Ovary (tissue), 9 donors: ENCODE results near the gene PEAK1. TPM values are rescaled to one million over a fixed set of nuclear protein-coding genes. Genes with fewer than 3 reads are reported as not detected.

Experiments used
- DNase-seq, 5 donors: peaks; one replicate each; pipeline ENCODE4 v3.0.0-alpha.2; 2019 to 2020
- H3K27ac ChIP-seq, 2 donors: fragments of 200-600 bp; one replicate each; pipeline versions ENCODE4 v1.5.1 to v1.8.0; 2019 to 2022
- H3K27me3 ChIP-seq: fragments of 200-600 bp; one replicate; pipeline ENCODE4 v1.8.0; 2022
- H3K36me3 ChIP-seq: fragments of 200-600 bp; sonication (generic); one replicate; pipeline ENCODE4 v1.5.1; 2019
- H3K4me1 ChIP-seq: one replicate; pipeline ENCODE4 v1.8.1; 2013; ENCODE audit warnings: mild to moderate bottlenecking, moderate library complexity; ENCODE audit not compliant: insufficient read depth
- H3K4me3 ChIP-seq: fragments of 200-600 bp; sonication (generic); one replicate; pipeline ENCODE4 v1.5.1; 2017
- H3K9me3 ChIP-seq, 2 donors: fragments of 200-600 bp in 1 of 2; sonication (generic) in 1 of 2; one replicate each; pipeline versions ENCODE4 v1.5.1 to v1.8.1; 2013 to 2019; ENCODE audit warnings: mild to moderate bottlenecking in 1 of 2, moderate library complexity in 1 of 2
- CTCF ChIP-seq, 3 donors: fragments of 450-650 bp in 2 of 3; fragments of 200-600 bp in 1 of 3; IDR thresholded peaks; one replicate each; pipeline versions ENCODE4 v1.5.1 to v1.8.0; 2016 to 2022; ENCODE audit warnings: antibody characterized with exemption in 3 of 3, mild to moderate bottlenecking in 1 of 3
- EP300 ChIP-seq: sonication (generic); formaldehyde crosslinking; IDR thresholded peaks from one replicate; pipeline ENCODE4 v1.6.1; 2017; ENCODE audit warnings: antibody characterized with exemption
- POLR2A ChIP-seq: fragments of 450-650 bp; IDR thresholded peaks from one replicate; pipeline ENCODE4 v1.6.1; 2017; ENCODE audit warnings: antibody characterized with exemption, mild to moderate bottlenecking, moderate library complexity
- WGBS, 3 donors: extraction: QIAGEN DNeasy Blood & Tissue Kit in 1 of 3; methylation state at CpG; one replicate each; pipeline versions ENCODE4 v1.1.5 to v1.1.7; 2013 to 2017; 5-methylcytosine and 5-hydroxymethylcytosine counted together
- intact Hi-C, 4 donors: fragments of 100-400 bp; cut with DNase I; formaldehyde crosslinking; loops; one replicate each; pipeline versions ENCODE4 v1.11.0 to v1.15.1; 2022 to 2023
- polyA plus RNA-seq, 2 donors: library from polyadenylated mRNA; stranded (reverse); fragments of 200-250 nt in 1 of 2; fragments of 350-450 nt in 1 of 2; fragmentation: Illumina TruSeq in 1 of 2; extraction: RNeasy Lipid Tissue Mini Kit (QIAGEN cat#74804) in 1 of 2; gene quantifications; one replicate each; pipeline ENCODE4 v1.2.3, GENCODE V29; 2013 to 2014
- total RNA-seq, 7 donors: library from RNA; depleted of rRNA in 2 of 7; stranded (reverse); fragments of >200 nt in 2 of 7; fragmentation: NEBNext Ultra II Directional in 3 of 7; extraction: Animal tissue kit (Norgen Biotek cat#: 25700) in 3 of 7; gene quantifications; one replicate each; pipeline versions ENCODE4 v1.1.0 to v1.2.4, GENCODE V29; 2016 to 2023
- donor health status: DM: no; HTN: no; CAD: no; lungs with moderate emphysema.
- donor health status: DM: no; HTN: no; CAD: no.
- donor health status: Bipolar disorder and iron deficiency.
- donor health status: DM: yes; HTN: yes; CAD: no.
- donor health status: DM: no; HTN: no; CAD: no.
- donor health status: DM: yes; HTN: yes; CAD: no.

The PEAK1 gene
- total and polyA plus RNA-seq, 9 donors: 6.6 to 48.4 (median 41.4) TPM

- 11 to 21% (median 13%) methylated on average over 13 of the region's 13 CpGs for WGBS, 3 donors
- TF ChIP-seq POLR2A (no peak), EP300 (no peak), CTCF (IDR thresholded peaks at IDR 0.05) (no peak)
- Histone ChIP-seq H3K36me3 (no peaks in the 10 kb centered on the region), H3K4me1 (peaks cover 7% of the 10 kb centered on the region), H3K9me3 (no peaks in the 10 kb centered on the region), H3K27me3 (no peaks in the 10 kb centered on the region), H3K4me3 (peak overlapping the region; percentile 86), H3K27ac (no peak overlapping the region)
- intact Hi-C loops: no loop called here
- DNase-seq: peak in 3 of 5 donors; percentile 19 to 47 (median 32)
Observed at GRCh38 chr15:77069521-77070121, 350.3 kb downstream of the PEAK1 start.

- WGBS, 3 donors: 84 to 89% (median 86%) methylated on average over 7 of the region's 7 CpGs
- no peak for DNase-seq
- H3K27ac ChIP-seq: no peak overlapping the region
- no peaks in the 10 kb centered on the region for H3K27me3 ChIP-seq
- TF ChIP-seq POLR2A: no peak
- TF ChIP-seq EP300: no peak
- H3K9me3 ChIP-seq: no peaks in the 10 kb centered on the region
- peaks cover 9% of the 10 kb centered on the region for H3K4me1 ChIP-seq
- H3K36me3 ChIP-seq: no peaks in the 10 kb centered on the region
- intact Hi-C loops: no loop called here
- H3K4me3 ChIP-seq: no peak overlapping the region
Observed at GRCh38 chr15:77068633-77069032, 351.3 kb downstream of the PEAK1 start.

DNA sequence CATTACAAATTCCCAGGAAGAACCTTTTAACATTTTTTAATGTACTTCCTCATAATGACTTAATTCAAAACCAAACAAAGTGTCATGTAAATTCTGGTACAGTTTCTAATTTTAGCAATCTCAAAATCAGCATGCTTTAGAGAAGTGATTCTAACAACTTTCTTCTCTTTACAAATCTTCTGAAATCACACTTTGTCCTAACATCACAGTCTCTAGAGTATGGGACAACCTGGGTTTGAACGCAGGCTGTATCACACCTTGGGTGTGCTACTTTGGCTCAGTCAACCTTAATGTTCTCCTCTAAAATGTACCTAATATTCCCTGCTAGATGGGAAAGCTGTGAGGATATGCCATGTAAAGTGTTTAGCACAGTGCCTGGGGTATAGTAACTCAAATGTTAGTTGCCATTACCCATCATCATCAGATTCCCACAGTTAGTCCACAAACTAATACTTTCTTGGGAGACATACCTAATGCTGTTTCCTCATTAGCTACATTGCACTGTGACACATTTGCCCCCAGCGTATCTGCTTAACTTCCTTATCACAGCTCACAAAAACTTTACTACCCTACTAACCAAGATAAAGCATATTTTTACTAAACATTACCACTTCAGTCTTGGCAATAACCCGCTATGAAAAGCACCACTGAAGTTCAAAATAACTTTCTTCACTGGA is 352.1 kb downstream of the PEAK1 start:
- intact Hi-C loops: no loop called here
- 61 to 76% (median 72%) methylated on average over 3 of the region's 3 CpGs for WGBS, 3 donors
- H3K4me3 ChIP-seq: no peak overlapping the region

GRCh38 chr15:77066971-77067690 is 352.8 kb downstream of the PEAK1 start:
- peaks cover 9% of the 10 kb centered on the region for H3K4me1 ChIP-seq
- TF ChIP-seq EP300: no peak
- no peak for TF ChIP-seq CTCF (IDR thresholded peaks at IDR 0.05)
- no peak for TF ChIP-seq POLR2A
- intact Hi-C loops: no loop called here

More for the DNA sequence above, 352.1 kb downstream of the PEAK1 start:
- DNase-seq: no peak
- Histone ChIP-seq H3K36me3 (no peaks in the 10 kb centered on the region), H3K27me3 (no peaks in the 10 kb centered on the region), H3K27ac (no peak overlapping the region), H3K9me3 (no peaks in the 10 kb centered on the region), H3K4me1 (peaks cover 9% of the 10 kb centered on the region)
- TF ChIP-seq POLR2A (no peak), CTCF (IDR thresholded peaks at IDR 0.05) (no peak), EP300 (no peak)

More at GRCh38 chr15:77066971-77067690, 352.8 kb downstream of the PEAK1 start:
- Histone ChIP-seq H3K27me3 (no peaks in the 10 kb centered on the region), H3K27ac (no peak overlapping the region), H3K9me3 (no peaks in the 10 kb centered on the region), H3K4me3 (no peak overlapping the region), H3K36me3 (no peaks in the 10 kb centered on the region)
- 73 to 78% (median 74%) methylated on average over 3 of the region's 3 CpGs for WGBS, 3 donors
- DNase-seq: no peak
